Stimulated activated CD8-positive, alpha-beta memory T cell treated with anti-CD3 and anti-CD28 coated beads, Interleukin-7, amount 100 ng/mL, for 24 hours (primary cell): ENCODE measurements around the gene RUNX2.

ENCODE experiments used
- DNase-seq: peaks from one replicate; pipeline ENCODE4 v3.0.0-alpha.2; 2020; ENCODE audit warnings: low read depth

RUNX2 gene

DNA sequence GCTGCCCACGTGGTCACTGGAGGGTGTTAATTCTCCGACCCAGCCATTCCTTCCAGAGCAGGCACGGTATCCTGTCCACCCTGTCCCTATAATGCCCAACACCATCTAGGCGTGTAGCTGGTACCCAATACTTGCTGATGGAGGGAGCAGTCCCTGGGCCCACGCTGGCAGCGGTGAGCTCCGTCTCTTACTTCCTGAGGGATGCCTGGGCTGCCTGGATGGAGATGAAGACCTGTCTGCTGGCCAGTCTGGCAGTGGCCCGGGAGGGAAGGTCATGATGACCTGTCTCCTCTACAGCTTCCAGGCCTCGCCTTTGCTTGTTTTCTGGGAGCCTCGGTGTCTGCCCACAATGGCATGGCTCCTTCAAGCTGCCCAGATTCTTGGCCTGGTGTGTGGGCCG is 347.5 kb downstream of the RUNX2 start:
- DNase-seq = no peak

DNA sequence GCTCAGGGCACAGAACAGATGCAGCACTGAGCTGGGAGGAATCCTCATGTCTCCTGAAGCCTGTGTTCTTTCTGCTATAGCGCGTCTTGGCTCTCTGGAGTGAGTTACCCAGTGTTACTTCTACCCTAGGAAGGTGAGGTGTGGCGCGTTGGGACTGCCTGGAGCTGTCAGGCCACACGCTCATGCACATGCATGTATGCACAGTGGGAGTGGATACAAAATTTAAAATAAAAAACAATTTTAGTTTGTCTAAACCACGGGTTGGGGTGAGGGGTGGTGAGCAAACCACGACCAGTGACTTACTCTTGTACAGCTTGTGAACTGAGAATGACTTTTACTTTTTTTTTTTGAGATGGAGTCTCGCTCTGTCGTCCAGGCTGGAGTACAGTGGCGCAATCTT is 348.2 kb downstream of the RUNX2 start:
- DNase-seq = no peak

DNA sequence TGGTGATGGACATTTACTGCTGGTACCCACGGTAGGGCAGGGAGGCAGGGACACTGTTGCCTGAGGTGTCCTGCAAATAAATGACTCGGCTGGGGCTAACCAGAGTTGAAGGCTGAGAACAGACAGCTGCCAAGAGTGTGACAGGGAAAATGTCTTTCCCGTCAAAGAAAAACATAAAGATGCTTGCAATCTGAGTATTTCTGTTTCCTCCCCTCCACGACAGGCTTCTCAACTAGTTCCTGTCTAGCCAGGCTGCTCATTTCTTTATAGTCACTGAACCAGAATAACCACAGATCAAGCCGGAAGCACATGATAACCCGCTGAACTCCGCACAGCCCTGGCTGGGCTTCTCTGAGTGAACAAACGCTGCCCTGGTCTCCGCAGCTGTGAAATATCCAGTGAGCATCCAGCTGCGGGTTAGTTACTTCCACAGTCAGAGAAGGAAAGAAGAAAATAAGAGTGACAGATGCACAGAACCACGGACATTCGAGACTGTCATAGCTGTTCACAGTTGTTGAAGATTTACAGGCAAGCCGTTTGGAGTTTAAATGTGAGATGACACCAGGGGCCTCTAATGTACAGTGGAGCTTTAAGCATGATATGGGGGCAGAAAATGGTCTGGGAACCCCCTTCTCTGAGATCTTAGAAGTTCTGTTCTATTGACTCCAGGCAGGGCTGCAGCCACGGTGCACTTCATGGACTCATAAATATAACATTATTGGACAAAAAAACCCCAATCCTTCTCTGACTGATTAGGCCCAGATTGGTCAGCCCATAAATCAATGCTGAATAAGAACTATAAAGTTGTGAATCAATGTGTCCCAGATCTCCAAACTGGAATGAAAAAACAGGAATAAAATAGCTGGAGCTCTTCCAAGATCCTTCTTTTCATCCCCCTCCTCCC is 349.5 kb downstream of the RUNX2 start:
- no peak for DNase-seq

DNA sequence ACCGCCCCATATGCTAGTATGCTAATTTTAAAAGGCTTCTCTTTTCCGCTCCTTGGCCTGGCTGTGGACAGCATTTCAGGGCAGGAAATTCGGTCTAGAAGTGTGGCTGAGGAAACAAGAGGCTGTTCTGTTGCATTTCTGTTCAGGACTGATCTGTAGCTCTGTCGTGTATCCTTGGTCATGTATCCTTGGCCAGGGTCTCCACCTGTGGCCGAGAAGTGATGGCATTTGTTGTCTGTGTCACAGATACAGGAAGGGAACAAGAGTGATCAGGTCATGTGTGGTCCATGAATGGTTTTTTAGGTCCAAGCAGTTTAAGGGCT is 350.1 kb downstream of the RUNX2 start:
- DNase-seq = no peak

DNA sequence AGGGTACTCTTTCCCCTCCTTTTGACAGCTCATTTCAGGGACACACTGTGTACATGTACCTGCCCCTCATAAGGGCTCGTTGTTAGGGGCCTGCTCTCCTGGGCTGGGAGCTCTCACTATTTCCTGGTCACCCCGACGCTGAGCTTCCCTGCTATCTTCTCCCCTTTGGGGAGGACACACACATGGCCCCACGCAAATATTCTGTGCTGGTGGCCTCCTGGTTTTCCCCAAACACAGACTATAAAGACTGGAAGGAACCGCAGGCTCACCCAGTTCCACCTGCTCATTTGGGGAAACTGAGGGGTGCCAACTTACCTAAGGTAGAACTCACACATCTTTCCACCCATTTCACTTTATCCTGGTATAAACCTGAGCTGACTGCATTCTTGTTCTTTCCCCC is 351.0 kb downstream of the RUNX2 start:
- no peak for DNase-seq

DNA sequence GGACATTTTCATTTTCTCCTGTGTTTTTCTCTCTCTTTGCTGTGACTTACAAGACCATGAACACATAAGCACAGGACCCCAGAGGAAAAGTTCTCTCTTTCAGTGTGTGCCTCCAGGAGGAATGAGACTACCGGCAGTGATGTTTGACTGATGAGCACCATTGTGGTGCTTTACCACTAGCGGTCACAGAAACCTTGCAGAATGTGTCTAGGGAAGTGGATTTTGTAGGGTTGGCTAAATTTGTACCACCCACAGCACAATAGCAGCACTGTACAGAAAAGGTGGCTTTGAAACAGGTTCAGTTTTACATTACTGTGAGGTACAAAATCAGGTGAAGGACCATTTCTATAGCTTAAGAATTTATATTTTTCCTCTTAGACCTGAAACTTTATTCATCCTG is 351.5 kb downstream of the RUNX2 start:
- DNase-seq = no peak

- no peak for DNase-seq
Measured at GRCh38 chr6:45681860-45682511, 353.9 kb downstream of the RUNX2 start.

DNA sequence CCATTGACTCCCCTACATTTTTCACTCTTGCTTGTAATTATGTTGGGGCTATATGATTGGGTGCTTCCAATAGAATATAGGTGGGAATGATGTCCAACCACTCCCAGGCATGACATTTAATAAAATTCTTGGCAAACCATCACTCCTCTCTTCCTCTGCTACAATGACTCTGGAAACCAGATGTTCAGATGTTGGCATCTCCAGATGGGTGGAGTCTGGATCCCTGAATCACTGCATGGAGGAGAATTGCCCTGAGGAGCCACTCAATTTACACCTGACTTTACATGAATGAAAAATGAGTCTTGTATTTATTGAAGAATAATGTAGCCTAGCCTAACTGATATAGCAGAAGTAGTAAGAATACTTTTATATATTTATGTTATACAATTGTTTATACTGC is 356.3 kb downstream of the RUNX2 start:
- no peak for DNase-seq

DNA sequence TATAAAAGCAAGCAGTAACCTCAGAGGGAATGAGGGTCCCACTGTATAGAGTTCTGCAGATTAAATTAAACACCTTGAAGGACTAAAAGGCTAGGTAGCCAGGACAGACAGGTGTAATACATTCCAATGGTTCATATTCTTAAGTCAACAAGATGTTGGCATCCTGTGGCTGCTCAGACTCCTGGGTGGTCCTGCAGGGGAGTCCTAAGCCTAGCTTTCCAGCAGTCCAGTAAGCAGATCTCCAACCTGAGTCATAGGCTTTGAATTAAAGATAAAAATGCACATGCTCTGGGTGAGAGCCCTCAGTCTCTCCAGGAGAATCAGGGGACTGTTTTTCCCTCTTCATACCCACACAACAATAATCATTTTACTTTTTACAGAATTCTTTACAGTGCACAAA is 356.9 kb downstream of the RUNX2 start:
- no peak for DNase-seq

GRCh38 chr6:45686841-45687569 is 358.9 kb downstream of the RUNX2 start:
- no peak for DNase-seq

GRCh38 chr6:45687570-45687969 is 359.4 kb downstream of the RUNX2 start:
- no peak for DNase-seq

- DNase-seq = no peak
Measured at GRCh38 chr6:45688180-45688579, 360.1 kb downstream of the RUNX2 start.

DNA sequence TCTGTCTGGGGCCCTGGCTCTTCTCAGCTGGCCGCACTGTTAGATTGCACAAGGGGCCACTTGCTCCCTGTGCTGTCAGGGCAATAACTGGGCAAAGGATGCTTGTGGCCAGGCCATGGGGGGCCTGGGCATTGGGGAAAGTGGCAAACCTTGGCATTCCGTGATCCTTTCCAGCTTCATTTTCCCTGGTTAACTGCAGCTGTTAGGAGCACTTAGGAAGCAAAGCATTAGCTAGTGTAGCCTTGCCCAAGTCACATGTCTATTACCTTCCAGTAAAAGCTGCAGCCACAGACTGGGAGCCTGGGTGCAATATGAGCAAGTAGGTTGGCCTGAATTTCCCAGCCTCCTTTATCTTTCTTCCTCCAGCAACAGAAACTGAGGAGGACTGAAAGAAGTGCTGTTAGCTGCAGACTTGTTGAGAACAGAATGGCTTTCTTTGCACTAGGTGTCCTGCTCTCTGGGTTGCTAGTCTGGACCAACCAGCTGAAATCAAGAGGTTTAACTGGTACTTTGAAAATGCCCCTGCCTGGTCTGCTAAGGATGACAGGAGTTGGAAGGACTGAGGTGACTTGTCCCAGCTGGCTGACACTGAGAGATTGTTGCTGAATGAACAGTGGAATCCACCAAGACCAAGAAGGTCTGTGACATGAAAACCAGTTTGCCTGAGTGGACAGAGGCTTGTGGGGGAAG is 361.9 kb downstream of the RUNX2 start:
- DNase-seq = no peak

- no peak for DNase-seq
Measured at GRCh38 chr6:45690846-45691245, 362.7 kb downstream of the RUNX2 start.

DNA sequence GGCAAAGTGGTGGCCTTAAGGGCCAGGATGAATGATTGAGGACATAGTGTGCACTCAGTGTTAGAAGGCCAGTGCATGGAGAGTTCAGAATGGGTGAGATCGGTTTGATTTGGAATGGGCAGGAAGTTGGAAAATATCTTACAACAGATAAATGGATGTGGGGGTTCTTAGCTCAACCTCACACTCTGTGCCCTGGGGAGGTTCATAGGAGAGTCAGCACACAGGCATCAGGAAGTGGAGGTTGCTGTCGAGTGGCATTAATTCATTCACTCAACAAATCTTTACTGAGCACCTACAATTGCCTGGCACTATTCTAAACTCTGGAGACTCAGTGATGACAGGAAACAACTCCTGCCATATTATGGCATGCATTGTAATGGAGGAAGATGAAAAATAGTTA is 363.3 kb downstream of the RUNX2 start:
- no peak for DNase-seq

- DNase-seq = no peak
Measured at GRCh38 chr6:45692021-45692420, 363.9 kb downstream of the RUNX2 start.

GRCh38 chr6:45696738-45697137 is 368.6 kb downstream of the RUNX2 start:
- DNase-seq = no peak

- no peak for DNase-seq
Measured at GRCh38 chr6:45697605-45698004, 369.5 kb downstream of the RUNX2 start.

GRCh38 chr6:45698046-45698445 is 369.9 kb downstream of the RUNX2 start:
- no peak for DNase-seq

- DNase-seq = no peak
Measured at GRCh38 chr6:45699663-45700062, 371.5 kb downstream of the RUNX2 start.

GRCh38 chr6:45702849-45703739 is 375.0 kb downstream of the RUNX2 start:
- DNase-seq = no peak
